GM21526 (cell line): ENCODE results near the gene TICAM2.

ENCODE experiments used
- ATAC-seq: cut with Tn5 transposase; IDR thresholded peaks from one replicate; pipeline ENCODE4 v1.9.1; 2021; ENCODE audit warnings: moderate library complexity; ENCODE audit not compliant: unreplicated experiment, low FRiP score

The TICAM2 gene

GRCh38 chr5:115611873-115612272 lies 9.6 kb upstream of the TICAM2 start:
- no peak for ATAC-seq

- ATAC-seq: no peak
These were observed 5.7 kb upstream of the TICAM2 start for GRCh38 chr5:115607935-115608334.

GRCh38 chr5:115605436-115605835 lies 3.2 kb upstream of the TICAM2 start:
- ATAC-seq: no peak

GRCh38 chr5:115602591-115603125 lies 379 bp upstream of the TICAM2 start:
- ATAC-seq: peak; percentile 6

- ATAC-seq: no peak
These were observed 1.5 kb downstream of the TICAM2 start for GRCh38 chr5:115600766-115601165.

- ATAC-seq: no peak
These were observed 2.4 kb downstream of the TICAM2 start for GRCh38 chr5:115599924-115600323.

GRCh38 chr5:115599502-115599901 lies 2.8 kb downstream of the TICAM2 start:
- peak; percentile 43 for ATAC-seq

- no peak for ATAC-seq
These were observed 7.9 kb downstream of the TICAM2 start for GRCh38 chr5:115594128-115595047.

- no peak for ATAC-seq
These were observed 13.2 kb downstream of the TICAM2 start for GRCh38 chr5:115589043-115589442.

- no peak for ATAC-seq
These were observed 13.6 kb downstream of the TICAM2 start for GRCh38 chr5:115588640-115589039.

- no peak for ATAC-seq
These were observed 15.6 kb downstream of the TICAM2 start for GRCh38 chr5:115586525-115587146.

GRCh38 chr5:115585265-115585664 lies 17.0 kb downstream of the TICAM2 start:
- ATAC-seq: no peak

GRCh38 chr5:115584501-115584900 lies 17.8 kb downstream of the TICAM2 start:
- no peak for ATAC-seq

GRCh38 chr5:115583474-115583873 lies 18.8 kb downstream of the TICAM2 start:
- no peak for ATAC-seq

- ATAC-seq: no peak
These were observed 21.3 kb downstream of the TICAM2 start for GRCh38 chr5:115580941-115581340.

GRCh38 chr5:115579747-115580173 lies 22.5 kb downstream of the TICAM2 start:
- ATAC-seq: peak; percentile 46

GRCh38 chr5:115579216-115579615 lies 23.1 kb downstream of the TICAM2 start:
- no peak for ATAC-seq

GRCh38 chr5:115578657-115579056 lies 23.6 kb downstream of the TICAM2 start:
- peak; percentile 66 for ATAC-seq

GRCh38 chr5:115577741-115578140 lies 24.5 kb downstream of the TICAM2 start:
- no peak for ATAC-seq

- ATAC-seq: no peak
These were observed 24.9 kb downstream of the TICAM2 start for GRCh38 chr5:115577329-115577728.
